Measurements from ENCODE around the gene WDR46. TPM values are rescaled to one million over a fixed set of nuclear protein-coding genes. Genes with fewer than 3 reads are reported as not detected.

The WDR46 gene
- total and polyA plus RNA-seq, 12 donors = 11.0 to 40.6 (median 17.8) TPM

DNA sequence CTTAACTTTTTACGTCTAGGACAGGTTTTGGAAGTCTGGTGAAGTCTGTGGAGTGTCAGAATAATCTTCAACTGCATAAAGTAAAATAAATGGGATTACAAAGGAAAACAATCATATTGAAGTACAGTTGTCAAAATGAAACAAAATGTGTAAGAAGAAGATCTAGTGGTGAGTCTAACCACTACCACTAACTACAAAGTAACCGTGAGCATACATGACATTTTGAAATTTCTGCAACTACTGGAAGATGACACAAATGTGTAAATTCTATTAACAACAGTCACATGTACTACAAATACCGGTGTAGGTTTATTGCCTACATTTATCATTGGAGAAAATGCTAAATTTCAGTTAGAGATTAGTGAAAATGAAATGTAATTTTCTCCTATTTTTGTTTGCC is 47.1 kb downstream of the WDR46 start:
- Histone ChIP-seq H3K36me3 (no peaks in the 10 kb centered on the region), H3K27me3 (peaks cover 0 to 43% (median 13%) of the 10 kb centered on the region in 7 donors), H3K9me3 (no peaks in the 10 kb centered on the region), H3K4me1 (no peaks in the 10 kb centered on the region), H3K27ac (no peak overlapping the region), H3K4me3 (no peak overlapping the region)
- DNase-seq = no peak
- WGBS, 2 donors = 61 to 70% methylated on average over 3 of the region's 3 CpGs
- intact Hi-C loops (cut with DNase I) = loop anchor here in 5 of 10 donors (10.0 kb wide), 4 partner anchors 127 to 307 kb away; partner anchors contain the start of gene HLA-DOA (in 1 of the 5)
- TF ChIP-seq CTCF (IDR thresholded peaks at IDR 0.05) = no peak
- ATAC-seq = no peak

- 59 to 69% methylated on average over 2 of the region's 2 CpGs for WGBS, 2 donors
- Histone ChIP-seq H3K4me1 (no peaks in the 10 kb centered on the region), H3K27ac (no peak overlapping the region), H3K4me3 (no peak overlapping the region), H3K9me3 (no peaks in the 10 kb centered on the region), H3K36me3 (no peaks in the 10 kb centered on the region), H3K27me3 (peaks cover 0 to 60% (median 22%) of the 10 kb centered on the region in 7 donors)
- no peak for TF ChIP-seq CTCF (IDR thresholded peaks at IDR 0.05)
- ATAC-seq (no peak), DNase-seq (no peak)
- intact Hi-C loops (cut with DNase I) = loop anchor here in 1 of 10 donors (5.0 to 10.0 kb wide), 2 partner anchors 240 to 323 kb away; no protein-coding TSS in a partner anchor
Observed at GRCh38 chr6:33237741-33238140, 51.3 kb downstream of the WDR46 start.

GRCh38 chr6:33236852-33237251 is 52.2 kb downstream of the WDR46 start:
- Histone ChIP-seq H3K36me3 (no peaks in the 10 kb centered on the region), H3K4me3 (no peak overlapping the region), H3K4me1 (no peaks in the 10 kb centered on the region), H3K9me3 (no peaks in the 10 kb centered on the region), H3K27me3 (peaks cover 0 to 61% (median 22%) of the 10 kb centered on the region in 7 donors), H3K27ac (no peak overlapping the region)
- ATAC-seq = no peak
- DNase-seq = no peak
- intact Hi-C loops (cut with DNase I) = loop anchor here in 1 of 10 donors (5.0 to 10.0 kb wide), 2 partner anchors 240 to 322 kb away; no protein-coding TSS in a partner anchor
- 85 to 87% methylated on average over 6 of the region's 6 CpGs for WGBS, 2 donors
- TF ChIP-seq CTCF (IDR thresholded peaks at IDR 0.05) = no peak

GRCh38 chr6:33236328-33236727 is 52.7 kb downstream of the WDR46 start:
- Histone ChIP-seq H3K36me3 (no peaks in the 10 kb centered on the region), H3K4me3 (no peak overlapping the region), H3K27me3 (peaks cover 0 to 56% (median 22%) of the 10 kb centered on the region in 7 donors), H3K9me3 (no peaks in the 10 kb centered on the region), H3K27ac (no peak overlapping the region), H3K4me1 (no peaks in the 10 kb centered on the region)
- intact Hi-C loops (cut with DNase I) = loop anchor here in 1 of 10 donors (5.0 to 10.0 kb wide), 2 partner anchors 239 to 322 kb away; no protein-coding TSS in a partner anchor
- no peak for ATAC-seq
- DNase-seq = no peak
- no peak for TF ChIP-seq CTCF (IDR thresholded peaks at IDR 0.05)
